Cardiac fibroblast (primary cell): ENCODE results near the gene LSM4.
"Not testable (repeated sequence)": the region's sequence is repeated elsewhere in the genome, so short reads cannot be mapped to it uniquely, and the experiment has no call there.

Source experiments
- DNase-seq, 2 donors: peaks; one replicate each; pipeline versions ENCODE4 v3.0.0 to v3.0.0-alpha.2; 2010; ENCODE audit warnings: low read depth in 2 of 2
- H3K4me3 ChIP-seq, 2 donors: replicated peaks in 1 of 2; 1 replicate in 1 of 2; 2 replicates in 1 of 2; pipeline ENCODE4 v1.5.1; 2011; ENCODE audit warnings: low read depth in 2 of 2, low read length in 2 of 2, mild to moderate bottlenecking in 2 of 2, moderate library complexity in 1 of 2
- TF ChIP-seq, protein P1 (sequence below): IDR thresholded peaks from one replicate; pipeline ENCODE4 v1.5.1; 2011; ENCODE audit warnings: low read depth, mild to moderate bottlenecking, low read length, inconsistent platforms

LSM4 gene

DNA sequence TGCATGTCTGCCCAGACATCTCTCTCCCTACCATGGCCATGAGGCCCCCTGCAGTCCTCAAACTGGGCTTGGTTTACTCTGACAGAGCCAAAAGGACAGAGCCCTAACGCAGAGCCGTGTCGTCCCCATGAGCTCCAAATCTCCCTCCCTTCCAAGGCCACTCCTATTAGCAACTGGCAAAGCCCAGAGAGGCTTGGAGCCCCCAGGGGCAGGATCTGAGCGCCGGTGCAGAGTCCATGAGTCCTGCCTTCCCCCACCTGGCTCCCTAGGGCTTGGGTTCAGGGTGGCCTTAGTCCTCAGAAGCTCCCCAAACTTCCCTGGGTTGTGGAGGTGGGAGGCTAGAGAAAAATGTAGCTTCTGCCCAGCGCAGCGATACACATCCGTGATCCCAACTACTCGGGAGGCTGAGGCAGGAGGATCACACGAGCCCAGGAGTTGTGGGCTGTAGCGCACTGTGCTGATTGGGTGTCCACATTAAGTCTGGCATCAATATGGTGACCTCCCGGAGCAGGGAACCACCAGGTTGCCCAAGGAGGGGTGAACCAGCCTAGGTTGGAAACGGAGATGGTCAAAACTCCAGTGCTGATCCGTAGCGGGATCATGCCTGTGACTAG is 10.1 kb upstream of the LSM4 start:
- TF ChIP-seq, protein P1, sequence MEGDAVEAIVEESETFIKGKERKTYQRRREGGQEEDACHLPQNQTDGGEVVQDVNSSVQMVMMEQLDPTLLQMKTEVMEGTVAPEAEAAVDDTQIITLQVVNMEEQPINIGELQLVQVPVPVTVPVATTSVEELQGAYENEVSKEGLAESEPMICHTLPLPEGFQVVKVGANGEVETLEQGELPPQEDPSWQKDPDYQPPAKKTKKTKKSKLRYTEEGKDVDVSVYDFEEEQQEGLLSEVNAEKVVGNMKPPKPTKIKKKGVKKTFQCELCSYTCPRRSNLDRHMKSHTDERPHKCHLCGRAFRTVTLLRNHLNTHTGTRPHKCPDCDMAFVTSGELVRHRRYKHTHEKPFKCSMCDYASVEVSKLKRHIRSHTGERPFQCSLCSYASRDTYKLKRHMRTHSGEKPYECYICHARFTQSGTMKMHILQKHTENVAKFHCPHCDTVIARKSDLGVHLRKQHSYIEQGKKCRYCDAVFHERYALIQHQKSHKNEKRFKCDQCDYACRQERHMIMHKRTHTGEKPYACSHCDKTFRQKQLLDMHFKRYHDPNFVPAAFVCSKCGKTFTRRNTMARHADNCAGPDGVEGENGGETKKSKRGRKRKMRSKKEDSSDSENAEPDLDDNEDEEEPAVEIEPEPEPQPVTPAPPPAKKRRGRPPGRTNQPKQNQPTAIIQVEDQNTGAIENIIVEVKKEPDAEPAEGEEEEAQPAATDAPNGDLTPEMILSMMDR, result no peak
- no peak overlapping the region for H3K4me3 ChIP-seq

DNA sequence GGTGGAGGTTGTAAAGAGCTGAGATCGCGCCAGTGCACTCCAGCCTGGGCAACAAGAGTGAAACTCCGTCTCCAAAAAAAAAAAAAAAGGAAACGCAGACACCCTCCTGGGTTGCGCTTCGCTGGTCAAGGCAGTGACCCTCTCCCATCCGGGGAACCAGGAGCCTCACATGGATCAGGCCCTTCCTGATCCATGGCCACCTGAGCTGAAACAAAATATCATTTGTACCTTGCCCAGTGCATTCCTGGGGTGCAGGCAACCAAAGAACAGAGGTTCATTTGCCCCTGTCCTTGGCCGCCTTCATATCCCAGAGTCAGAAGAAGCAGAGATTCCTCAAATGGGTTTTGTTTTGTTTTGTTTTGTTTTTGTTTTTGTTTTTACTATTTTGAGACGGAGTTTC is 8.0 kb upstream of the LSM4 start:
- no peak overlapping the region for H3K4me3 ChIP-seq
- TF ChIP-seq, protein P1, result no peak
- DNase-seq, result no peak

More for the DNA sequence above, 10.1 kb upstream of the LSM4 start:
- no peak for DNase-seq

DNA sequence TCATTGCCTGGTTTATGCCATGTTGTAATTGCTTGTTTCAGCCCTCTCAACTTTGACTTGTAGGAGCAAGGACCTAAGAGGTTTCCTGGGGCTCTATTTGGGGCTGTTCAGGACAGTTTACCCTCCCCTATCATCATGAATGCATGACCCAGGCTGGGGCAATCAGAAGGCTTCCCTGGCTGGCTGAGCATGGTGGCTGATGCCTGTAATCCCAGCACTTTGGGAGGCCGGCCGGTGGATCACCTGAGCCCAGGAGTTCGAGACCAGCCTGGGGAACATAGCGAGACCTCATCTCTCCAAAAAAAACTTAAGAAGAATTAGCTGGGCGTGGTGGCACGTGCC is 6.1 kb upstream of the LSM4 start:
- H3K4me3 ChIP-seq, result peak overlapping the region; percentile 33 to 47
- TF ChIP-seq, protein P1, result no peak
- no peak for DNase-seq

DNA sequence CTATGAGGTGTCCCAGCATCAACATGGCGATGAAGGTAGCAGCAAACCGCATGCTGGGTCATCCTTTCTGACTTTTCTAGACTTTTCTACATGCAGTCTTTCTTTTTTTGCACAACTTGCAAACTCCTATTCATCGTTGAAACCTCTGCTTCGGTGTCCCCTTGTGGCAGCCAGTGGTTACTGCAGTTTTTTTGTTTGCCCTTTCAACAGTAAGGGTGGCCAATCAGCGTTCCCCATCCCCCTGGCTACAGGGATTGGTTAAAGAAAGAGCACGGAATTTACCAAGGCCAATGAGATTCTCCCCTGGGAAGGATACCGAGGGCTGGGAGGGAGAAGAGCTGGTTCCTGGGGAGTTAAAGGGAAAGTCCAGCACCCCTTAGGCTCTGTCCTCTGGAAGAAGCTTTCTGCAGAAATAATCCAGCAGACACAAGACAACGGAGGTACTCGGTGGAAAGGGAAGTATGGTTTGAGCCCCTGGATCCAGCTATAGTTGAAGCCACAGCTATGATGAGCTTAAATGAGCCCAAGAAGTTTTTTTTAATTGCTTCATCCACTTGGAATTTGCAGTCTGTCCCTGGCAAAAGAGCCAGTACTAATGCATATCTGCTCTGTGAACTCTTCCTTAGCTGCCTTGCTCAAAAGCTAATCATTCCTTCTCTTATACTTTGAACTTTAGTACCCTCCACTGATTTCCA is 5.6 kb upstream of the LSM4 start:
- H3K4me3 ChIP-seq, result peak overlapping the region; percentile 33 to 47
- peak; percentile 99 for DNase-seq
- TF ChIP-seq, protein P1, result peak; percentile 93

DNA sequence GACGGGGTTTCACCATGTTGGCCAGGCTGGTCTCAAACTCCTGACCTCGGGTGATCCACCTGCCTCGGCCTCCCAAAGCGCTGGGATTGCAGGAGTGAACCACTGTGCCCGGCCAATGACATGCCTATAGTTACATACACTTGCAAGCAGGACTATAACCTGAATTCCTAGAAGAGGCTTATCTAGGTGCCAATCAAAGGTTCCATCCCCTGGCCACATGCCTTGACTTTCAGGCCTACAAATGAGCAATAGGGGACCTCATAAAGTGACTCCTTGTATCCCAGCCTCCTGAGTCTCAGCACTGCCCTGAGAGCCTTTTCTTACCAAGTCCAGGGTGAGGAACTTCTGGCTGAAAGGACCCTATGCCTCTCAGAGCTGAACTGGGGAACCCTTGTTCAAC is 3.9 kb upstream of the LSM4 start:
- TF ChIP-seq, protein P1, result no peak
- no peak for DNase-seq
- H3K4me3 ChIP-seq, result no peak overlapping the region

DNA sequence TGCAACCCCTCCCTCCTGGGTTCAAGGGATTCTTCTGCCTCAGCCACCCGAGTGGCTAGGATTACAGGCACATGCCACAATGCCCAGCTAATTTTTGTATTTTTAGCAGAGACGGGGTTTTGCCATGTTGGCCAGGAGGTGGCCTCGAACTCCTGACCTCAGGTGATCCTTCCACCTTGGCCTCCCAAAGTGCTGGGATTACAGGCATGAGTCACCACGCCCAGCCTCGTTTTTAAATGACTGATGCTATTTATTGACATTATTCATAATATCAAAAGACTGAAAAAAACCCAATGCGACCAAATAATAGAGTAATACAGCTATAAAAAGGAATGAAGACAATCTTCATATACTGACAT is 1.5 kb upstream of the LSM4 start:
- H3K4me3 ChIP-seq, DNase-seq: not testable (repeated sequence)

DNA sequence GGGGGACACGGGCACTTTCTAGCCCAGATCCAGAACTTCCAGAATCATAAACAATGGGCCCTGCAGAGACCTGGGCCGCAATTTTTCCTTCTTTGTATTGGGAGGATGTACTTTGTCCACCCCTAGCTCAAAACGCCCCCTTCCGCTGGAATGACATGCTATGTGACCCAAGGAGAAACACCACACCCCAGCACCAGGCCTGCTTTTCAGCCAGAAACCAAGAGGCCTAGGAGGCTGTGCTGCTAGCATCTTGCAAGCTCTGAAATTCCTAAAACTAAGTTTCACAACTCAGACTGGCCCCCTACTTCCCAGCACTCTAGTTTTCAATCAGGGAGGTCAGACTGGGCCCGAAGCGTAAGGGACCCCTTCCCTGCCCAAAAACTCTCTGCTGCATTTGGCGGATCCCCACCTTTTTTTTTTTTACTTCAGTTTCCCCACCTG is 538 bp downstream of the LSM4 start:
- peak; percentile 68 to 69 for DNase-seq
- TF ChIP-seq, protein P1, result peak; percentile 26

More for the DNA sequence above, 538 bp downstream of the LSM4 start:
- peak overlapping the region; percentile 83 to 91 for H3K4me3 ChIP-seq
